ENCODE results near the gene GPN2. TPM values are rescaled to one million over a fixed set of nuclear protein-coding genes. Genes with fewer than 3 reads are reported as not detected.

The GPN2 gene
- polyA plus RNA-seq, 3 donors = 8.3 to 15.9 (median 9.6) TPM

DNA sequence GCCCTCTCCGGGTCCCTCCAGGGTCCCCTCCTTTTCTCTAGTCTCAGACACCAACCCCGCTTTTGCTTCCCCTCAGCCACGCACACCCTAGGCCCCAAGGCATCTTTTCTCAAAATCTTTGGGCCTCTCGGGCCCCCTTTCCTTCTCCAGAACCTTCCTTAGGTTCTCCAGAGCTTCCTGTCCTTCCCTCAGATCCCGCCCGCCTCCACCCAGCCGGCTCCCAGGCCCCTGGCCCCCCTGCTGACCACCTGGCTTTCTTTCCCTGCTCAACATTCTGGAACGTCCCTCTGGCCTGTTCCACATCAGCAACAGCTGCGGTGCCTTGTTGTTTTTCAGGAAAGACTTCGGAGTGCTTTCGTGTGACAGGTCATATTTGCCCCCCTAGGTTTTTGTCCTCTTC is 62.4 kb downstream of the GPN2 start:
- no peaks in the 10 kb centered on the region for H3K9me3 ChIP-seq (replicated peaks in 1 of 2; ENCODE audit: control insufficient read depth in 1 of 2, insufficient read depth in 1 of 2, low read length in 2 of 2)
- H3K79me2 ChIP-seq (ENCODE audit: insufficient read depth, low read length) = peaks cover 45% of the 10 kb centered on the region
- no peak overlapping the region for H2AFZ ChIP-seq (ENCODE audit: insufficient read depth, low read depth, low read length, poor library complexity, severe bottlenecking)
- TF ChIP-seq, protein P1, sequence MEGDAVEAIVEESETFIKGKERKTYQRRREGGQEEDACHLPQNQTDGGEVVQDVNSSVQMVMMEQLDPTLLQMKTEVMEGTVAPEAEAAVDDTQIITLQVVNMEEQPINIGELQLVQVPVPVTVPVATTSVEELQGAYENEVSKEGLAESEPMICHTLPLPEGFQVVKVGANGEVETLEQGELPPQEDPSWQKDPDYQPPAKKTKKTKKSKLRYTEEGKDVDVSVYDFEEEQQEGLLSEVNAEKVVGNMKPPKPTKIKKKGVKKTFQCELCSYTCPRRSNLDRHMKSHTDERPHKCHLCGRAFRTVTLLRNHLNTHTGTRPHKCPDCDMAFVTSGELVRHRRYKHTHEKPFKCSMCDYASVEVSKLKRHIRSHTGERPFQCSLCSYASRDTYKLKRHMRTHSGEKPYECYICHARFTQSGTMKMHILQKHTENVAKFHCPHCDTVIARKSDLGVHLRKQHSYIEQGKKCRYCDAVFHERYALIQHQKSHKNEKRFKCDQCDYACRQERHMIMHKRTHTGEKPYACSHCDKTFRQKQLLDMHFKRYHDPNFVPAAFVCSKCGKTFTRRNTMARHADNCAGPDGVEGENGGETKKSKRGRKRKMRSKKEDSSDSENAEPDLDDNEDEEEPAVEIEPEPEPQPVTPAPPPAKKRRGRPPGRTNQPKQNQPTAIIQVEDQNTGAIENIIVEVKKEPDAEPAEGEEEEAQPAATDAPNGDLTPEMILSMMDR (IDR thresholded peaks at IDR 0.05) = no peak
- Mint-ChIP-seq H3K9me3 (peaks cover 0 to 2% (median 0%) of the 10 kb centered on the region in 7 donors), H3K36me3 (peaks cover 19 to 28% of the 10 kb centered on the region in 2 donors), H3K4me1 (peaks cover 65% of the 10 kb centered on the region), H3K27ac (peak overlapping the region; percentile 78 to 94 (median 89)), H3K4me3 (peak overlapping the region; percentile 83 to 92), H3K27me3 (ENCODE audit: low read depth in 3 of 3) (peaks cover 2 to 3% (median 2%) of the 10 kb centered on the region in 3 donors)
- H3K9ac ChIP-seq (ENCODE audit: insufficient read depth, low read length, poor library complexity, severe bottlenecking) = no peak overlapping the region
- H3K4me3 ChIP-seq (replicated peaks in 1 of 3; ENCODE audit: low read depth in 2 of 3, low read length in 3 of 3) = peak overlapping the region in 2 of 3 experiments; percentile 55 to 70
- intact Hi-C loops (cut with micrococcal nuclease) = loop anchor here in 1 of 2 donors (5.0 kb wide), 1 partner anchor 35 kb away; the partner anchor contains the start of gene SFN
- whole genome bisulfite sequencing (ENCODE audit: insufficient coverage) = 59% methylated on average over 8 of the region's 11 CpGs
- H3K4me2 ChIP-seq (replicated peaks; ENCODE audit: extremely low read depth, low read length, poor library complexity, severe bottlenecking) = peak overlapping the region; percentile 71
- H4K20me1 ChIP-seq (ENCODE audit: insufficient read depth, low read length) = peaks cover 44% of the 10 kb centered on the region
- H3K36me3 ChIP-seq (replicated peaks in 1 of 2; ENCODE audit: control insufficient read depth in 1 of 2, insufficient read depth in 2 of 2, low read length in 2 of 2) = peaks cover 9 to 11% of the 10 kb centered on the region in 2 donors
- no peak overlapping the region for H3K27ac ChIP-seq (ENCODE audit: low read depth in 1 of 2, low read length in 2 of 2)
- H3K4me1 ChIP-seq (ENCODE audit: control insufficient read depth in 1 of 2, insufficient read depth in 2 of 2, low read length in 2 of 2) = peaks cover 46 to 62% of the 10 kb centered on the region in 2 donors
- H3K27me3 ChIP-seq (ENCODE audit: control insufficient read depth in 2 of 2, insufficient read depth in 2 of 2, low read length in 2 of 2) = no peaks in the 10 kb centered on the region
- no peak for DNase-seq

DNA sequence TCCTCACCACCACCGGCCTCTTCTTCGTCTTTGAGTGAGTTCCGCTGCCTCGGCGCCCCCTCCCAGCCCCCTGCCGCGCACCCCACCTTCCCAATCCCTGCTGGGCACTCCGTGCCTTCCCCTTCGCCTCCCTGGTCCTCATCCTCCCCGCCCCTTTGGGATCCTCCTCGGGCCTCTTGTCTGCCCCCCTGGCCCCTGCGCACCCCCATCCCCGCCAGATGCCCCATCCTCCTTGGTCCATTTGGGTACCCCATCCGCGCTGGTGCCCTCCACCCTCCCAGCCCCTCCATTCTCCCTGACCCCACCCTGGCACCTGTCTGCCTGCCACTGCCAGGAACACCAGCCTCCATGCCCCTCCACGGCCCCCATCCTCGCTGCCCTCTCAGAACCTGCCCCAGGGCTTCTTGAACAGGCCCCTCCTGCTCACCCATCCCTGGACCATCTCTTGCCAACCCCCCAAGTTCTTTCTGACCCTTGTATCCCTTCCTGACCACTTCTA is 62.9 kb downstream of the GPN2 start:
- no peak for DNase-seq
- peaks cover 44% of the 10 kb centered on the region for H4K20me1 ChIP-seq (ENCODE audit: insufficient read depth, low read length)
- H3K27me3 Mint-ChIP-seq (ENCODE audit: low read depth in 3 of 3) = peaks cover 2 to 3% (median 2%) of the 10 kb centered on the region in 3 donors
- no peak overlapping the region for H3K27ac ChIP-seq (ENCODE audit: low read depth in 1 of 2, low read length in 2 of 2)
- peak overlapping the region; percentile 83 to 92 for H3K4me3 Mint-ChIP-seq
- TF ChIP-seq, protein P1 (IDR thresholded peaks at IDR 0.05) = no peak
- H2AFZ ChIP-seq (ENCODE audit: insufficient read depth, low read depth, low read length, poor library complexity, severe bottlenecking) = peak overlapping the region; percentile 60
- H3K27ac Mint-ChIP-seq = peak overlapping the region; percentile 40 to 93 (median 78)
- no peaks in the 10 kb centered on the region for H3K27me3 ChIP-seq (ENCODE audit: control insufficient read depth in 2 of 2, insufficient read depth in 2 of 2, low read length in 2 of 2)
- WGBS (ENCODE audit: insufficient coverage) = 6% methylated on average over 15 of the region's 17 CpGs
- no peaks in the 10 kb centered on the region for H3K9me3 ChIP-seq (replicated peaks in 1 of 2; ENCODE audit: control insufficient read depth in 1 of 2, insufficient read depth in 1 of 2, low read length in 2 of 2)
- H3K79me2 ChIP-seq (ENCODE audit: insufficient read depth, low read length) = peaks cover 45% of the 10 kb centered on the region
- intact Hi-C loops (cut with micrococcal nuclease) = loop anchor here in 1 of 2 donors (5.0 kb wide), 1 partner anchor 35 kb away; the partner anchor contains the start of gene SFN
- H3K9ac ChIP-seq (ENCODE audit: insufficient read depth, low read length, poor library complexity, severe bottlenecking) = peak overlapping the region; percentile 59
- peaks cover 61% of the 10 kb centered on the region for H3K4me1 Mint-ChIP-seq
- peaks cover 0 to 2% (median 0%) of the 10 kb centered on the region in 7 donors for H3K9me3 Mint-ChIP-seq
- H3K36me3 ChIP-seq (replicated peaks in 1 of 2; ENCODE audit: control insufficient read depth in 1 of 2, insufficient read depth in 2 of 2, low read length in 2 of 2) = peaks cover 4 to 6% of the 10 kb centered on the region in 2 donors
- H3K4me1 ChIP-seq (ENCODE audit: control insufficient read depth in 1 of 2, insufficient read depth in 2 of 2, low read length in 2 of 2) = peaks cover 45 to 60% of the 10 kb centered on the region in 2 donors
- peak overlapping the region; percentile 55 to 70 (median 65) for H3K4me3 ChIP-seq (replicated peaks in 1 of 3; ENCODE audit: low read depth in 2 of 3, low read length in 3 of 3)
- peak overlapping the region; percentile 71 for H3K4me2 ChIP-seq (replicated peaks; ENCODE audit: extremely low read depth, low read length, poor library complexity, severe bottlenecking)
- peaks cover 14 to 23% of the 10 kb centered on the region in 2 donors for H3K36me3 Mint-ChIP-seq
